Stimulated activated CD4-positive, alpha-beta T cell treated with anti-CD3 and anti-CD28 coated beads, Interleukin-12 subunit alpha, Interleukin-12 subunit beta, amount 100 ng/mL, for 24 hours (primary cell): ENCODE results near the gene TMEM135.

ENCODE experiments used
- DNase-seq, 2 experiments: peaks; one replicate each; pipeline ENCODE4 v3.0.0-alpha.2; 2020; ENCODE audit warnings: low read depth in 2 of 2

TMEM135 gene

DNA sequence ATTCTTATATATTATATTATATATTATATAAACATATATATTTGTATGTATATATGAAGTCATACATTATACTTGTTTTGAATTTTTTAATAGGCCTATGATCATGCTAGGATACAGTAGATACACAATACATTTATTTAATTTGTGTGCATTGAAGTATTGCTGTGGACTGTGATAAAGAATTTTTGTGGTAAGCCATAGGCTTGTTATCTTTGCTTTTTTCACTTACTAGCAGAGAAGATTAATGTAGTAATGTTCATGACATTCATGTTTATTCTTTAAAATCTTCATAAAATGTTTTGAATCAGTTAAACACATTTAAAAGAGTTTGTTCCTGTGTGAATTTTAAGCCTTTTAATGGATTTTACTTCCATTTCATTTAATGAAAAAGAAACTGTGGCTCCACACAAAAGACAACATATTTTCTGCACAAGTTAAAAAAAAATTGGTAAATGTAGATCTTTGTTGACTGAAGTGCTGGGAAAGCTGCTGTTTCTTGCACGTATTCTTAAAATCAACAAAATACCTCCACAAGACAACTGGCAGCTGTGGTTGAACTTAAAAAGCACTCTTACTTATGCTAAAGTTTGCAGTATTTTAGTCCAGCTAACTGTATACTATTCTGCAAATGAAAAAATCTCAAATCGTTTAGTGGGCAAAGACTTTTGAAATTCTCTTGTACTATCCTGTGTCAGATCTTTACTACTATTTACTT is 156.2 kb downstream of the TMEM135 start:
- no peak for DNase-seq

DNA sequence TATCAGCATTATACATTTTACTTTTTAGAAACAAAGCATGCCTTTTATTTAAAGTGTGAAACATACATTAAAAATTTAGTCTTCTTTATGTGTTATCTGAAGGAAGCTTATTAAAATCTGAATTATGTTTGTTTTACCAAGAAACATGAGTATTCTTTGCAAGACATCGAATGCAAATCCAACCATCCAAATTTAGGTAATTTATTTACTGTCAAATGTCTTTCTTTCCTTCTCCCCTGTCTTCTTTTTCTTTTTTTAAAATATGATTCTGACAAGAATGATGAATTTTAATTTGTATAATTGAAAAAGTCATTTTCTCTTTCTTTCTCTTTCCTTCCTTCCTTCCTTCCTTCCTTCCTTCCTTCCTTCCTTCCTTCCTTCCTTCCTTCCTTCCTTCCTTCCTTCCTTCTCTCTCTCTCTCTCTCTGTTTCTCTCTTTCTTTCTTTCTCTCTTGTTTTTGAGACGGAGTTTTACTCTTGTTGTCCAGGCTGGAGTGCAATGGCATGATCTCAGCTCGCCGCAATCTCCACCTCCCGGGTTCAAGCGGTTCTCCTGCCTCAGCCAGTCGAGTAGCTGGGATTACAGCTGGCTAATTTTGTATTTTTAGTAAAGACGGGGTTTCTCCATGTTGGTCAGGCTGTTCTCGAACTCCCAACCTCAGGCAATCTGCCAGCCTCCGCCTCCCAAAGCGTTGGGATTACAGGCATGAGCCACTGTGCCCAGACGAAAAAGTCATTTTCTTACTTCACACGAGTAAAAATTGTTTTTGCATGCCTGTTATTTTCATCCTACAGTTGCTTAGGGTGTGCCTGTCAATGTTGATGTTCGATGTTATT is 157.5 kb downstream of the TMEM135 start:
- DNase-seq: no peak

DNA sequence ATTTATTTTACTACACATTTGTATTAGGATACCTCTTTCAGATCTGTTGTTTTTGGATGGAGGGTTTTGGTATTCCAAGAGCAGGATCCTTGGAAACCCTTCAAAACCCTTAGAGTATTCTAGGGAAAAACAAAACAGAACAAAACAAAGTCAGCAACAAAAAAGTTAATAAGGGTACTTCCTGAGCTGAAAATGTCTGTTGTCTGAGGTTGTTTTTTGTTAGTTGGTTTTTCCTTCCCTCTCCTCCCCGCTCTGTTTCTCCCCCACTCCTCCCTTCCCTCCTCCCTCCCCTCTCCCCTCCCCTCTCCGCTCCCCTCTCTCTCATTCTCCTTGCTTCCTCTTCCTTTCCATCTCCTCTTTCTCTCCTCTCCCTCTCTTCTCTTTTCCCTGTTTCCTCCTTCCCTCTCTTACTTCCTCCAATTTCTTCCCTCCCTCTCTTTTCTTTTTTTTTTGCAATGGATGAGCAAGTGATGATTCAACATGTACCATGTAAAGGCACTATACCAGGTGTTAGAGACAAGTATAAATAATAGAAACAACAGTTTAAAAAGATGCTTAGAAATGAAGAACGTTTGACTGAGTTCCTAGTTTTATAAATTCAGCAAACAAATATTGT is 160.6 kb downstream of the TMEM135 start:
- no peak for DNase-seq

DNA sequence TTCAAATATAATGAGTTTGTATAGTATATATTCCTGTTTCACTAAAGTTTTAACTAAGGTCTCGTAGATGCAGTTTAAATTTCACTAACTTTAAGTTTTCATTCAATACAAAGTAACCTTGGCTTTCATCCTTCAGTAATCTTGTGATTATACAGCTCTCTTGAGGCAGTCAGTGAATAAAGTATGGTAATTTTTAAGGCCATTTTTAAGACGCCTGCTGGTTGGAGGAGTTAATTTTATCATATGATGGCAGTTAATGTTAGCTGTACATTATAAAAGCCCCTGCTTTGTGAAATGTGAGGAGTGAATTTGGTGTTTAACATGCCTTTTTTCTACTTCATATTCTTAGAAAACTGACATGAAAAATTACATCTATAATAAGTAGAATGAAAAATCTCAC is 163.6 kb downstream of the TMEM135 start:
- no peak for DNase-seq

DNA sequence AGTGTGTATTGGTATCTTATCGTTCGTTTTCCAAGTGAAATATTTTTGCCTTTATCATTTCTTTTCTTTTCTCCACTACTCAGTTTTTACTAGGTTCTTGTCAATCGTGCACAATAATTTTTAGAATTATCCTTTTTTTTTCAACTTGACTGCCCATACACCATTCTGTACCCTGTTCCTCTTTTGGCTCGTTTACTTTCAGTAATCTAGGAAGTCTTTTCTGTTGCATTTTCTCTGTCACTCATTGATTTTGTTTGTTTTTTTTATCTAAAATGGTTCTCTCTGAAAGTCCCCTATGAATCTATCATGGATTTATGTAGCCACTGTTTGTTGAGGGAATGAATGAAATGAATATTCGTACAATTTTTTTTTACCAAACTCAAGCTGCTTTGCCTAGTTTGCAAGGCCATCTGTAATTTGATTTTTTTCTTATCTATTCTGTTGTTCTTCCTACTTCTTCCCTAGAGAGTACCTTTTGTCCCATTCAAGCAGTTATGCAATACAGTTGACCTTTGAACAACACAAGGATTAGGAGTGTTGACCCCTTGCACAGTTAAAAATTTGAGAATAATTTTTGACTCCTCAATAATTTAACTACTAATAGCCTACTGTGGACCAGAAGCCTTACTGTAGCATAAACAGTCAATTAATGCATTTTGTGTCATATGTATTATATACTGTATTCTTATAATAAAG is 166.3 kb downstream of the TMEM135 start:
- no peak for DNase-seq

DNA sequence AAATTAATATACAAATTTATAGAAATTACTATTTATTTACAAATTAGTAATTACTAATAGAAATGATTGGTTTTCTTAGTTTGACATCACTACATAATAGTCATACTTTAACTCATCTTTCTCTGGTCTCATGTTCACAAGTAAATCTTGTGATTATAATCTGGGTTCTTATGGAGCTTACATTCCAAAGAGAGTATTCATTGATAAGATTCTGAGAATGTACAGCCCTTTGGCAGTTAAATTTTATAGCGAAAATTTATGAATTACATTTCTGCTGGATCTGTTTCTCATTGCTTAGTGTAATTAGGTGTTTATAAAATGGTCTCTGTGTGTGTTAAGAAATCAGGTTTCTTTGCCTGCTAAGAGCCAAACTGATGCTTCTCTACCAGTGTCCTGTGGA is 175.2 kb downstream of the TMEM135 start:
- DNase-seq: no peak

DNA sequence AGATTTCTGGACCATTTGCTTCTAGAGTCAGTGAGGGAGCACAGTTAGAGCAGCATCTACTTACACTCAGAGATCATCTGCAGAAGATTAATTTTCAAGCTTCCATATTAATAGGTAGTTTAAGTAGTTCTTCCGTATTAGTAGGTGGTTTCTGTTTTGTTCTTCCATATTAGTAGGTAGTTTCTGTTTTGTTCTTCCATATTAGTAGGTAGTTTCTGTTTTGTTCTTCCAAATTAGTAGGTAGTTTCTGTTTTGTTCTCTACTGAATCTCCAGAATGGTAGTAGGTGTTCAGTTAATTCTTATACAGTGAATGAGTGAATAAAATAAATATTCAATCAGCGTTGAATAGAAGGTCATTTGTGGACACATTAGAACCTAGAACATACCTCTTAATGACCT is 175.7 kb downstream of the TMEM135 start:
- no peak for DNase-seq

DNA sequence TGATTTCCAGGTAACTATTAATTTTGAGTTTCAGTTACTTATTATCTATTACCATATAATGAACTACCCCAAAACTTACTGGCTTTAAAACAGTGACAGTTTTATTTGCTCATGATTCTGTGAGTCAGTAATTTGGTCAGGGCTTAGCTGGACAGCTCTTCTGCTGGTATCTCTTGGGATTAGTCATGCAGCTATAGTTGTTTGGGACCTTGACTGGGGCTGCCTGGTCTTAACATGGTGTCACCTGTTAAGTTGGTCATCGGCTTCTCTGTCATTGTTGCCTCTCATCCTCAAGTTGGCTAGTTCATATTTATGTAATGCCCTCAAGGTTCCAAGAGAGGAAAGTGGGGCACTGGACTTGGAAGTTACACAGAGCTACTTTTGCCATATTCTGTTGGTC is 177.5 kb downstream of the TMEM135 start:
- no peak for DNase-seq

DNA sequence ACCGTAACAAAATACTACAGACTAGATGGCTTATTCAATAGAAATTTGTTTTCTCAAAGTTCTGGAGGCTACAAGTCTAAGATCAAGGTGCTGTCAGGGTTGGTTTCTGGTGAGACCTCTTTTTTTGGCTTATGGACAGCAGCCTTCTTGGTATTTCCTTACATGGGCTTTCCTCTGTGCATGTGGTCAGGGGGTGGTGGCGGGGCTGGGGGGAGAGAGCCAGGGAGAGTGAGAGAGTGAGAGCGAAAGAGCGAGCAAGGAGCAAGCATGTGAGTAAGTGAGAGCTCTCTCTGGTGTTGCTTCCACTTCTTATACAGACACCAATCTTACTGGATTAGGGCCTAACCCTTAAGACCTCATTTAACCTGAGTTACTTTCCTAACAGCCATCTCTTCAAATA is 181.5 kb downstream of the TMEM135 start:
- DNase-seq: no peak

DNA sequence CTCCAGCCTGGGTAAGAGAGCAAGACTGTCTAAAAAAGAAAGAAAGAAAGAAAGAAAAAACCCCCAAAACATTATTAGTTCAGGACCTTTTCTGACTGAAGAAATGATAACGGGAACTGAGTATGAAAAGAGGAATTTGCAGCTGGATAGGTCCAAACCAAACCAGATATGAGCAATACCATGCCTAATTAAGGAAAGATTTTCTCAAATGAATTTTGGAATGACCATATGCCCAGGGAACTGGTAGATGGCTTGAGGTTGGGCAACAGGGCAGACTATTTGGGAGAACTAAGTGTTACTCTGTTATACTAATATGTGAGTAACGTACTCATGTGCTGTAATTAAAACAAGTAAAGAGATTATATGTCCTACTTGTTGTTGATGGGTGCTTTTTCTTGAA is 186.1 kb downstream of the TMEM135 start:
- DNase-seq: no peak

DNA sequence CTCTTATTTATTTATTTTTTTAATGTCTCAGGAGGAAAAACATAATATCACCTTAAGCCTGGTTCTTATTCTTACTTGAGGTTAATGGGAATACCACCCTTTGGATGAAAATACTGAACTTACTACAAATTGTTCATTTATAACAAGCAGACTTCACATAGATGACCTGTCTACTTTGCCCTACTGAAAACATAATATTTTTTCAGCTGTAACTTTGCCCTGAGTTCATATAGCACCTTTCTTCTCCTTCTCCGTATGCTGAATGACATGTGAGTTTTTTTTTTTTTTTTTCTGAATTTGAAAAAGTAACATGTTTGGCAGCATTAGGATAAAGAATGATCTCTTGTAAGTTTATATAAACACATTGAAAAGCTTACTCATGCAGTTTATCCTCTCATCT is 186.8 kb downstream of the TMEM135 start:
- DNase-seq: no peak

DNA sequence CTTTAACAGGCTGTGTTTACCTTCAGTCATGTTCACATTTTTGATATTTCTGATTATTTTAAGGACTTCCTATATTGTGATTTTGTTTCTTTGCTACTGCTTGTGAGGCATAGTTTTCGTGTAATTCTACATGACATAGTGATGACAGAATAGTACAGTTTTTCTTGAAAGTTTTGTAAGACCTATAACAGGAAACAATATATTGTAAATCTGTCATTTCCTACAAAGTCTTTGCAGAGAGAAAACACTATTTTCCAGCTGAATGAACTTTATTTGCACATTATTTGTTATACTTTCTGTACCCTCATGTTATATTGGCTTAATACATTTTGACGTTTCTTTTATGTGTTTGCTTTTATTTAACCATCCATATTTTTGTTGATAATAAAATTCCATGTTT is 191.1 kb downstream of the TMEM135 start:
- DNase-seq: no peak

DNA sequence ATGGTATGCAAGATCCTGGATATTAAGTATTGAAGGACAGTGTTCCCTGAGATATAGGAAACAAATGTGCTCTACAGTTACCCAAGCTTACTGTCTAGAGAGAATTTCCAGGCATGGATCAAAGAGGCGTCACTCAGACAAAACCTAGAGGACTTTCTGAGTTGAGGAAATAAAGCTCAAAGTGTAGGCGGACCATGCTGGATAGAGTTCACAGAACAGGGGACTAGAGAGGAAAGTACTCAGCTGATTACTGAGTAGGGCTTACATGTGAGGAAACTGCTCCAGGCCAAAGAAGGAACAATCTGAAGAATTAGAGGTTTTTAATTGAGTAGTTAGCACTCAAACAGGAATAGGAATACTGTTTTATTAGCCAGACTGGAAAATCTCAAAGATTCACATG is 193.3 kb downstream of the TMEM135 start:
- no peak for DNase-seq

DNA sequence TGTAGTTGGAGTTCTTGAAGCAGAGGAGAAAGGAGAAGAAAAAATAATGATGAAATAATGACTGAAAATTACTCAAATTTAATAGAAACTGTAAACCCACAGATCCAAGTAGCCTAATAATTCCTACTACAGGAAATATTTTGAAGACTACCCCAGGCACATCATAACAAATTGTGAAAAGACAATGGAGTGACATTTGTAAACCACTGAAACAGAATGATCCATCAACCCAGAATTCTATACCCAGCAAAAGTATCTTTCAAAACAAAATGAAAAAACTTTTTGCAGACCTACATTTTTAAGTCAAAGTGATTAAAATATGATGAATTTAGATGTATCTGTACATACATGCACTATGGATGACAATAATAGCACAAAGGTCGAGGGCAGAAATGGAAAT is 194.6 kb downstream of the TMEM135 start:
- no peak for DNase-seq

DNA sequence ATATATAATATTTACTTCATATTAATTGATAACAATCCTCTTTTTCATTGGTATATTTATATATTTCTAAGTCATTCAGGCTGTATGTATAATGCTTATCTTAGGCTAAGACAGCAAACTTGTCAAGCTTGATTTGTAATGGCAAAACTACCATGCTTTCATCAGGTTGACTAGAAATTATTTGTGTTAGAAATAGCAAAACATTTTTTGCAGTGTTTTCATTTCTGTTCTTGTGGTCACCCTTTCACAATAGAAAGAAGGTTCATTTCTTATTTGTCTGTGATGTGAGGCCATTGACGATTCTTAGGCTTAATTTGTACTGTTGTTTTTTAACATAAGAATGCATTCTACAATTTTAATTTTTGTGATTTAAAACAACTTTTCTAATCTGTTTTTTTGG is 197.6 kb downstream of the TMEM135 start:
- no peak for DNase-seq

DNA sequence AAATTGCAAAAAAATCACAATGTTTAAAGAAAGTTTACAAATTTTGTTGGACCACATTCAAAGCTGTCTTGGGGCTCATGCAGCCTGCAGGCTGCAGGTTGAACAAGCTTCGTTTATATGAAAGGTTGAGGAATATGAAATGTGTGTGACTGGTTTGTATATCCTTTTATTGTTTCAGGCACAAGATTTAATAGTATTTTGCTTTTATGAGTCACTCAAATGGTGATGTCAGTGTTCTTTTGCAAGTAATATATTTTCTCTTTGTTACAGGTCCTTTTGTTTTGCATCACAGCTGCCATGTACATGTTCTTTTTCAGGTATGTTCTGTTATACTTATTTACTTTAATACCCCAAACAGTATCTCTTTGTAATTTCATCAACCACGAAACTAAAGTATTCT is 198.6 kb downstream of the TMEM135 start:
- no peak for DNase-seq

DNA sequence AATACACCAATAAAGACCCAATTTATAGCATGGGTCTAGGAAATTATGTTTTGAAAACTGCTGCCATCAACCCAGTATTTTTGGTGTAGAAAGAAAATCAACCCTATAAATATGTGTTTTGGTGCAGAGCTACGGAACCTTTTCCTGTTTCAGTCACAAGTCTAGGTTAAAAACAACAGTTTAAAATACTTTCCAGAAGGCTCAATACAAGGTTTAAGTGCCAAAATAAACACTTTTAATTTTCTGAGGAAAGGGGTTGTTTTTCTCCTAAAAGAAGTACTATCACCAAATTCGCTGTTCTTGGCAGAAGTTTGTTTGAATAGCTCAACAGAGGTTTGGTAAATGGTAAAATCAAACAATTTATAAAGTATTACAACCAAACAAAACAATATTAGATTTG is 201.3 kb downstream of the TMEM135 start:
- DNase-seq: no peak

DNA sequence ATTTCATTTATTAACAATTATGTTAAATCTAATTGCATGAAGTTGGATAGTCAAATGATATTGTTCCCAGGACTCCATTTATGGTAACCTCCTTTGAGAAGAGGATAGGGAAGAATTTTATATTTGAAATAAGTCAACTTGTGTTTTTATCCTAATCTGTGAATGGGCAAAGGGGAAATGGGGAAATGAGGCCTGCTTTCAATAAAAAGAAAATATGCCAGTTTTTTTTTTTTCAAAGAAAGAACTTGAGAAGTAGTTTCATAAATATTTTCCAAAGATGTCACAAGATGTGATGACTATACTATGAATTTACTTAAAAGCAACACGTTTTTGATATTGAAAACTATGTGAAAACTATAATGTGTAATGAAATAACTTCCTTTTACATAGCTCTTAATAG is 201.8 kb downstream of the TMEM135 start:
- DNase-seq: no peak

DNA sequence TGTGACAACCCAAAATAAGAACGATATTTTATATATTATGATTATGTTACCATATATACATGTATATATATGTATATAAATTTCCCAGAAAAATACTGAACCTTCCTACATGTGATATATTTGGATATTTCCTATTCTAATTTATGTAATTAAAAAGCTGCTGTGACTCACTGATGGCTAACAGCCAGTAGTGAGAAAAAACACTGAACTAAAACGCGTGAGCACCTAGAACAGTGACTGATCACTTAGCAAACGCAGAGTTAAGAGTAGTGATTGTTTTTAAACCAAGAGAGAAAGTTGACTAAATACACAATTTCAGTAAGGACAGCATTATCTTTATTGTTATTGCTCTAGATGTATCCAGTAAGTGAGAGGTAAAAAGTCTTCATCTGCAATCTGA is 213.8 kb downstream of the TMEM135 start:
- DNase-seq: no peak

DNA sequence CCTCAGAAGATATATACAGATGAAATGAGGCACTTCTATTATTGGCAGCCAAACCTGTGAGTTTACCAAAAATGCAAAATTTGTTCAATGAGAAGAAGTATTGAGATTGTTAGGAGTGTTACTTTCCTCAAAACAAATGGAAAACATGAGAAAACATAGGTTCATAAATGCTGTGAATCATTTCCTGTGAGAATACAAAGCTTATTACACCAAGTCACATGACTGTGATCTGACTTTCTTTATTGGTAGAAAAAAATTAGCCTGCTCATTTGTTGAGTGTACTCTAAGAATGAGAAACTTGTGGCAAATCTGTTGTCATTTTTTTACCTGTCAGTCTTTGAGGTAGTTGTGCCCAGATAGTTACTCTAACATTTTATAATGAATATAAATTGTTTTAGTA is 215.1 kb downstream of the TMEM135 start:
- DNase-seq: no peak

DNA sequence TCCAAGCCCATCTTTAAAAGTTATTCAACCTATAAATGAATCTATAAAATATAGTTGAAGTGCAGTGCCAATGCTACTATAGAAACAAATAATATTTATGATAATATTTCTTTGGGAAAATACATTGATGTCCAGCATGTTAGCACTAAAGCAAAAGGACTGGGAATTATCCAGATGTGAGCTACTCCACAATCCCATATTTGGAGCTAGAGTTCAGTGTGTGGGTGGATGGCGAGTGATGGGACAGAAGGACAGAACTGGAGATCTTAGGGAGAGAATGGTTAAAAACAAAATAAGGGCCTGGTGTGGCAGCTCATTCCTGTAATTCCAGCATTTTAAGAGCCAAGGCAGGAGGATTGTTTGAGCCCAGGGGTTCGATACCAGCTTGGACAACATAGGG is 216.8 kb downstream of the TMEM135 start:
- DNase-seq: no peak

DNA sequence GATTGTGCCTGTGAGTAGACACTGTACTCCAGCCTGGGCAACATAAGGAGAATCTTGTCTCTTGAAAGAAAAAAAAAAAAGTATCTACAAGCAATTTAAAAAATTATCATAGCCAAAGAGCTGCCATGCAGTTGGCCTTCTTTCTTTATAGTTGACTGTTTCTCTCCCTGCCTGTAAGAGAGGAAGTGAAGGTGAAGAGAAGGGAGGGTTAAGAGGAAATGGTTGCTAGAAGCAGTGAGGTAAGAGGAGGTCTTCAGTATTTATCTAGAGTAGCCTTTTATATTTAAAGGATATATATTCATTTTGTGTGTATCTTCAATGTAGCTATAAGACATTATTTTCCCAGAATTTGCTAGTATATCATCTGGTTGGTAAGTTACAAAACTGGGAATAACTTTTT is 217.9 kb downstream of the TMEM135 start:
- DNase-seq: no peak
